Osteocyte (in vitro differentiated cells): ENCODE data around the gene JMJD7. TPM values are rescaled to one million over a fixed set of nuclear protein-coding genes. Genes with fewer than 3 reads are reported as not detected.
A peak's percentile ranks its signal among the peaks of the same experiment; 100 is the strongest.

Experiments used
- DNase-seq: peaks from one replicate; pipeline ENCODE4 v3.0.0; 2021; ENCODE audit warnings: mixed read lengths; ENCODE audit not compliant: unreplicated experiment; ENCODE audit errors: extremely low spot score
- H3K27ac Mint-ChIP-seq: one replicate; pipeline ENCODE4 v1.8.0; 2021; ENCODE audit warnings: mild to moderate bottlenecking, mixed read lengths; ENCODE audit not compliant: unreplicated experiment
- H3K27me3 Mint-ChIP-seq: one replicate; pipeline ENCODE4 v1.8.0; 2021; ENCODE audit warnings: mixed read lengths; ENCODE audit not compliant: unreplicated experiment
- H3K36me3 Mint-ChIP-seq: one replicate; pipeline ENCODE4 v1.8.0; 2021; ENCODE audit warnings: mixed read lengths; ENCODE audit not compliant: unreplicated experiment
- H3K4me1 Mint-ChIP-seq: one replicate; pipeline ENCODE4 v1.8.0; 2021; ENCODE audit warnings: mixed read lengths; ENCODE audit not compliant: unreplicated experiment
- H3K4me3 Mint-ChIP-seq: one replicate; pipeline ENCODE4 v1.8.0; 2021; ENCODE audit warnings: mild to moderate bottlenecking, moderate library complexity, mixed read lengths; ENCODE audit not compliant: unreplicated experiment
- H3K9me3 Mint-ChIP-seq: one replicate; pipeline ENCODE4 v1.8.0; 2021; ENCODE audit warnings: mixed read lengths; ENCODE audit not compliant: unreplicated experiment
- CTCF ChIP-seq: fragments of 200-600 bp; sonication (generic); IDR thresholded peaks from 2 replicates; pipeline ENCODE4 v1.5.0; 2021; ENCODE audit warnings: antibody characterized with exemption, mild to moderate bottlenecking, moderate library complexity
- total RNA-seq: library from RNA; stranded (reverse); gene quantifications from 2 replicates; pipeline ENCODE4 v1.2.1, GENCODE V29; 2021

Gene JMJD7
- total RNA-seq, 1 donor from 2014 or later: 14.0 TPM

- no peak for TF ChIP-seq CTCF
- Mint-ChIP-seq H3K4me3 (peak overlapping the region; percentile 49), H3K36me3 (peaks cover 7% of the 10 kb centered on the region), H3K4me1 (peaks cover 60% of the 10 kb centered on the region), H3K27me3 (no peaks in the 10 kb centered on the region), H3K27ac (peak overlapping the region; percentile 90), H3K9me3 (no peaks in the 10 kb centered on the region)
- no peak for DNase-seq
These were observed 31.7 kb upstream of the JMJD7 start for GRCh38 chr15:41795996-41796856.

GRCh38 chr15:41797201-41797944 is 30.5 kb upstream of the JMJD7 start:
- Mint-ChIP-seq H3K9me3 (no peaks in the 10 kb centered on the region), H3K27ac (peak overlapping the region; percentile 90), H3K4me1 (peaks cover 49% of the 10 kb centered on the region), H3K27me3 (no peaks in the 10 kb centered on the region), H3K4me3 (no peak overlapping the region), H3K36me3 (peaks cover 7% of the 10 kb centered on the region)
- no peak for TF ChIP-seq CTCF
- DNase-seq: no peak

GRCh38 chr15:41798607-41799487 is 29.0 kb upstream of the JMJD7 start:
- no peaks in the 10 kb centered on the region for H3K27me3 Mint-ChIP-seq
- no peak for DNase-seq

GRCh38 chr15:41799488-41799805 is 28.4 kb upstream of the JMJD7 start:
- DNase-seq: no peak
- no peaks in the 10 kb centered on the region for H3K27me3 Mint-ChIP-seq
- peaks cover 44% of the 10 kb centered on the region for H3K4me1 Mint-ChIP-seq
- no peak for TF ChIP-seq CTCF
- H3K36me3 Mint-ChIP-seq: peaks cover 7% of the 10 kb centered on the region
- H3K27ac Mint-ChIP-seq: peak overlapping the region; percentile 15
- no peak overlapping the region for H3K4me3 Mint-ChIP-seq
- H3K9me3 Mint-ChIP-seq: no peaks in the 10 kb centered on the region

More at GRCh38 chr15:41798607-41799487, 29.0 kb upstream of the JMJD7 start:
- no peak for TF ChIP-seq CTCF
- H3K27ac Mint-ChIP-seq: peak overlapping the region; percentile 50
- no peaks in the 10 kb centered on the region for H3K9me3 Mint-ChIP-seq
- no peak overlapping the region for H3K4me3 Mint-ChIP-seq
- H3K4me1 Mint-ChIP-seq: peaks cover 44% of the 10 kb centered on the region
- peaks cover 7% of the 10 kb centered on the region for H3K36me3 Mint-ChIP-seq
